Neuronal stem cell (in vitro differentiated cells): ENCODE results near the gene TCHHL1. TPM values are rescaled to one million over a fixed set of nuclear protein-coding genes. Genes with fewer than 3 reads are reported as not detected.

Experiments
- DNase-seq: peaks from one replicate; pipeline ENCODE4 v3.0.0-alpha.2; 2013; ENCODE audit warnings: low spot score
- H2AFZ ChIP-seq: one replicate; pipeline ENCODE4 v1.6.1; 2013; ENCODE audit warnings: mild to moderate bottlenecking, low read length, inconsistent platforms
- H2AK5ac ChIP-seq: 2 replicates; pipeline ENCODE4 v1.6.1; 2013; ENCODE audit warnings: low read depth, mild to moderate bottlenecking, inconsistent platforms, low read length, moderate library complexity, mixed read lengths
- H2BK120ac ChIP-seq: 2 replicates; pipeline ENCODE4 v1.6.1; 2013; ENCODE audit warnings: low read depth, mild to moderate bottlenecking, inconsistent platforms, low read length, moderate library complexity, mixed read lengths
- H2BK12ac ChIP-seq: one replicate; pipeline ENCODE4 v1.6.1; 2013; ENCODE audit warnings: low read length, inconsistent platforms
- H2BK15ac ChIP-seq: 2 replicates; pipeline ENCODE4 v1.6.1; 2013; ENCODE audit warnings: mild to moderate bottlenecking, low read length, inconsistent platforms, mixed read lengths
- H2BK5ac ChIP-seq: one replicate; pipeline ENCODE4 v1.6.1; 2013; ENCODE audit warnings: inconsistent platforms, mild to moderate bottlenecking, low read length, moderate library complexity
- H3K14ac ChIP-seq: one replicate; pipeline ENCODE4 v1.6.1; 2013; ENCODE audit warnings: low read length, inconsistent platforms
- H3K18ac ChIP-seq: 2 replicates; pipeline ENCODE4 v1.6.1; 2013; ENCODE audit warnings: low read length, inconsistent platforms
- H3K23ac ChIP-seq: 2 replicates; pipeline ENCODE4 v1.6.1; 2013; ENCODE audit warnings: low read depth, mild to moderate bottlenecking, mixed read lengths, low read length, inconsistent platforms; ENCODE audit not compliant: poor library complexity
- H3K27ac ChIP-seq: replicated peaks from 3 replicates; pipeline ENCODE4 v1.5.1; 2013; ENCODE audit warnings: low read length, inconsistent platforms
- H3K27me3 ChIP-seq, 3 experiments: 2 replicates each; pipeline ENCODE4 v1.6.1; 2013; ENCODE audit warnings: low read length in 3 of 3, mild to moderate bottlenecking in 2 of 3, inconsistent platforms in 1 of 3, low read depth in 1 of 3, mixed read lengths in 1 of 3, moderate library complexity in 1 of 3; ENCODE audit not compliant: control insufficient read depth in 3 of 3, insufficient read depth in 3 of 3
- H3K36me3 ChIP-seq, 2 donors: replicated peaks in 1 of 2; 2 replicates each; pipeline ENCODE4 v1.6.1; 2013; ENCODE audit warnings: low read length in 2 of 2; ENCODE audit not compliant: control insufficient read depth in 2 of 2, insufficient read depth in 2 of 2
- H3K4ac ChIP-seq: 2 replicates; pipeline ENCODE4 v1.6.1; 2013; ENCODE audit warnings: inconsistent platforms, mild to moderate bottlenecking, low read length, moderate library complexity
- H3K4me1 ChIP-seq, 2 donors: 1 replicate in 1 of 2; 2 replicates in 1 of 2; pipeline ENCODE4 v1.6.1; 2013; ENCODE audit warnings: low read length in 2 of 2, low read depth in 1 of 2; ENCODE audit not compliant: control insufficient read depth in 2 of 2, insufficient read depth in 1 of 2
- H3K4me2 ChIP-seq: one replicate; pipeline ENCODE4 v1.6.1; 2013; ENCODE audit warnings: mild to moderate bottlenecking, low read length, inconsistent platforms; ENCODE audit not compliant: insufficient read depth, poor library complexity, severe bottlenecking
- H3K4me3 ChIP-seq, 2 donors: 2 replicates each; pipeline ENCODE4 v1.5.1; 2013; ENCODE audit warnings: low read length in 2 of 2, mild to moderate bottlenecking in 2 of 2, inconsistent platforms in 1 of 2, moderate library complexity in 1 of 2
- H3K79me1 ChIP-seq: one replicate; pipeline ENCODE4 v1.6.1; 2013; ENCODE audit warnings: low read depth, mild to moderate bottlenecking, inconsistent platforms, low read length, moderate library complexity
- H3K9ac ChIP-seq: one replicate; pipeline ENCODE4 v1.6.1; 2013; ENCODE audit warnings: mild to moderate bottlenecking, low read depth, low read length, inconsistent platforms; ENCODE audit not compliant: poor library complexity
- H3K9me3 ChIP-seq, 2 donors: replicated peaks in 1 of 2; 2 replicates each; pipeline versions ENCODE3 to v1.6.1; 2013; ENCODE audit warnings: low read length in 2 of 2, mild to moderate bottlenecking in 2 of 2, inconsistent platforms in 1 of 2, low read depth in 1 of 2, mixed read lengths in 1 of 2, moderate library complexity in 1 of 2; ENCODE audit not compliant: control insufficient read depth in 2 of 2, insufficient read depth in 1 of 2
- H4K8ac ChIP-seq: one replicate; pipeline ENCODE4 v1.6.1; 2013; ENCODE audit warnings: low read depth, mild to moderate bottlenecking, inconsistent platforms, low read length, moderate library complexity
- H4K91ac ChIP-seq: one replicate; pipeline ENCODE4 v1.6.1; 2013; ENCODE audit warnings: low read length, low read depth, mild to moderate bottlenecking, inconsistent platforms; ENCODE audit not compliant: poor library complexity
- WGBS, 2 donors: extraction: QIAGEN DNeasy Blood & Tissue Kit; methylation state at CpG; one replicate each; pipeline ENCODE4 v1.1.7; 2013; ENCODE audit warnings: missing lambda C conversion rate in 2 of 2, mixed read lengths in 1 of 2; ENCODE audit not compliant: insufficient read length in 2 of 2, insufficient replicate concordance in 1 of 2; ENCODE audit errors: extremely low coverage in 2 of 2; 5-methylcytosine and 5-hydroxymethylcytosine counted together
- small RNA-seq: library from polyadenylated mRNA; stranded (forward); fragments of <200 nt; extraction: miRNeasy Mini kit (QIAGEN cat#:217004); gene quantifications from one replicate; pipeline ENCODE3, GENCODE V24; 2013; ENCODE audit not compliant: insufficient read depth

TCHHL1 gene

GRCh38 chr1:152034324-152034653 lies 54.6 kb downstream of the TCHHL1 start:
- H3K9ac ChIP-seq, result no peak overlapping the region
- no peak overlapping the region for H2BK5ac ChIP-seq
- H2AK5ac ChIP-seq, result no peak overlapping the region
- H3K23ac ChIP-seq, result no peak overlapping the region
- peaks cover 5 to 10% of the 10 kb centered on the region in 2 donors for H3K4me1 ChIP-seq
- no peak overlapping the region for H3K14ac ChIP-seq
- no peak overlapping the region for H4K91ac ChIP-seq
- no peak overlapping the region for H3K18ac ChIP-seq
- no peak overlapping the region for H3K4me3 ChIP-seq
- DNase-seq, result no peak
- peaks cover 0 to 42% (median 16%) of the 10 kb centered on the region in 3 experiments for H3K27me3 ChIP-seq
- no peak overlapping the region for H3K4ac ChIP-seq
- H2BK120ac ChIP-seq, result no peak overlapping the region
- no peak overlapping the region for H4K8ac ChIP-seq
- WGBS, 2 donors, result no CpG with 5 or more reads among the region's 1 CpG
- H2AFZ ChIP-seq, result peak overlapping the region; percentile 55
- no peaks in the 10 kb centered on the region for H3K36me3 ChIP-seq
- no peak overlapping the region for H2BK12ac ChIP-seq
- H3K79me1 ChIP-seq, result no peaks in the 10 kb centered on the region
- H3K9me3 ChIP-seq, result no peaks in the 10 kb centered on the region
- H2BK15ac ChIP-seq, result no peak overlapping the region
- no peak overlapping the region for H3K4me2 ChIP-seq
- no peak overlapping the region for H3K27ac ChIP-seq

Small RNA genes lying within 50 kb of the gene (small RNA-seq; reads per million reads assigned to genes)
- not detected for gene SPTLC1P4
